ENCODE measurements around the gene ADAMTS17.
A peak's percentile ranks its signal among the peaks of the same experiment; 100 is the strongest.

The ADAMTS17 gene

DNA sequence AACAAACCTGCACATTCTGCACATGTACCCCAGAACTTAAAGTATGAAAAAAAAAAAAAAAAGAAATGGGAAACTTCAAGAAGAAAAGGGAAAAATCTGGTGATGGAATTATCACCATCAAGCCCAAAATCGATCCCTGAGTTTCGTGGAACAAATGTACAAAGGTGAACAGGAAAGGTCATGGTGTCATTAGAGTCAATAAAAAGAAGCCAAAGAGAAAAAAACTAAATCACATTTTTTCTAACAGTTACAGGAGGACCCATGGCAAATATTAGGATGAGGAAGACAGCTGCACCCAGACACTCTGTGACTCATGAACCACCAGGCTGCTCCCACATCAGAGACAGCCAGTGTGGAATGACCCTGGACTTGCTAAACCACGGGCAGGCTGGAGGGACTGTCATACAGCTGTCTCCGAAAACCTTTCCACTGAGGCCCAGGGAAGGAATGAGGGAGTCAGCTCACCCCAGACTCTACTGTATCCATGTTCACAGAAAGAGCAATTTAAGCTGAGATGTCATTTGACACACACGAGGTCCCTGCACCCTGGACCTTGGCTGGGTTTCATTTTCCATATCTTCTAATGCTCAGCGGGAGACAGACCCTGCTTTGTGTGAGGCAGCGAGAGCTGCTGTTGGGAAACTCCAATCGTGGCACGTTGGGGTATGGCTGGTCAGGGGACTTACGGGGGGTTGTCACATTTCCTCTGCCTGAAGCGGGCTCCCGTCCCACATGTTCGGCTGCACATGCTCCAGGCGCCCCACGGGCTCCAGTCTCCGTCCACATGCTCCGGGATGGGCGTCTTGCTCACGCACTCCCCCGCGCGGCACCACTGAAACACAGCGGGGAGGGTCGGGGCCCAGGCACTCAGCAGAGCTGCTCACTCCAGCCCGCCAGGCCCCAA lies 210.2 kb downstream of the ADAMTS17 start:
- Histone ChIP-seq H3K36me3 (ENCODE audit: control insufficient read depth, insufficient read depth, low read length) (no peaks in the 10 kb centered on the region), H3K27ac (no peak overlapping the region), H3K79me2 (no peaks in the 10 kb centered on the region), H3K4me2 (ENCODE audit: low read length) (no peak overlapping the region), H3K4me3 (ENCODE audit: low read depth, low read length) (peak overlapping the region; percentile 25), H3K9ac (no peak overlapping the region), H2AFZ (peak overlapping the region; percentile 33), H3K9me3 (ENCODE audit: control insufficient read depth, low read length) (no peaks in the 10 kb centered on the region), H3K27me3 (ENCODE audit: control insufficient read depth, insufficient read depth, low read length) (no peaks in the 10 kb centered on the region), H3K4me1 (no peaks in the 10 kb centered on the region)
- TF ChIP-seq, protein P1, sequence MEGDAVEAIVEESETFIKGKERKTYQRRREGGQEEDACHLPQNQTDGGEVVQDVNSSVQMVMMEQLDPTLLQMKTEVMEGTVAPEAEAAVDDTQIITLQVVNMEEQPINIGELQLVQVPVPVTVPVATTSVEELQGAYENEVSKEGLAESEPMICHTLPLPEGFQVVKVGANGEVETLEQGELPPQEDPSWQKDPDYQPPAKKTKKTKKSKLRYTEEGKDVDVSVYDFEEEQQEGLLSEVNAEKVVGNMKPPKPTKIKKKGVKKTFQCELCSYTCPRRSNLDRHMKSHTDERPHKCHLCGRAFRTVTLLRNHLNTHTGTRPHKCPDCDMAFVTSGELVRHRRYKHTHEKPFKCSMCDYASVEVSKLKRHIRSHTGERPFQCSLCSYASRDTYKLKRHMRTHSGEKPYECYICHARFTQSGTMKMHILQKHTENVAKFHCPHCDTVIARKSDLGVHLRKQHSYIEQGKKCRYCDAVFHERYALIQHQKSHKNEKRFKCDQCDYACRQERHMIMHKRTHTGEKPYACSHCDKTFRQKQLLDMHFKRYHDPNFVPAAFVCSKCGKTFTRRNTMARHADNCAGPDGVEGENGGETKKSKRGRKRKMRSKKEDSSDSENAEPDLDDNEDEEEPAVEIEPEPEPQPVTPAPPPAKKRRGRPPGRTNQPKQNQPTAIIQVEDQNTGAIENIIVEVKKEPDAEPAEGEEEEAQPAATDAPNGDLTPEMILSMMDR (IDR thresholded peaks at IDR 0.05), result no peak

- no peaks in the 10 kb centered on the region for H3K9me3 ChIP-seq (ENCODE audit: control insufficient read depth, low read length)
- H3K79me2 ChIP-seq, result no peaks in the 10 kb centered on the region
- no peaks in the 10 kb centered on the region for H3K36me3 ChIP-seq (ENCODE audit: control insufficient read depth, insufficient read depth, low read length)
- TF ChIP-seq, protein P1 (IDR thresholded peaks at IDR 0.05), result no peak
- no peaks in the 10 kb centered on the region for H3K27me3 ChIP-seq (ENCODE audit: control insufficient read depth, insufficient read depth, low read length)
- no peak overlapping the region for H3K4me2 ChIP-seq (ENCODE audit: low read length)
- no peak overlapping the region for H3K27ac ChIP-seq
- no peak overlapping the region for H3K4me3 ChIP-seq (ENCODE audit: low read depth, low read length)
- no peaks in the 10 kb centered on the region for H3K4me1 ChIP-seq
- no peak overlapping the region for H2AFZ ChIP-seq
- no peak overlapping the region for H3K9ac ChIP-seq
Observed at GRCh38 chr15:100129677-100130076, 212.1 kb downstream of the ADAMTS17 start.

DNA sequence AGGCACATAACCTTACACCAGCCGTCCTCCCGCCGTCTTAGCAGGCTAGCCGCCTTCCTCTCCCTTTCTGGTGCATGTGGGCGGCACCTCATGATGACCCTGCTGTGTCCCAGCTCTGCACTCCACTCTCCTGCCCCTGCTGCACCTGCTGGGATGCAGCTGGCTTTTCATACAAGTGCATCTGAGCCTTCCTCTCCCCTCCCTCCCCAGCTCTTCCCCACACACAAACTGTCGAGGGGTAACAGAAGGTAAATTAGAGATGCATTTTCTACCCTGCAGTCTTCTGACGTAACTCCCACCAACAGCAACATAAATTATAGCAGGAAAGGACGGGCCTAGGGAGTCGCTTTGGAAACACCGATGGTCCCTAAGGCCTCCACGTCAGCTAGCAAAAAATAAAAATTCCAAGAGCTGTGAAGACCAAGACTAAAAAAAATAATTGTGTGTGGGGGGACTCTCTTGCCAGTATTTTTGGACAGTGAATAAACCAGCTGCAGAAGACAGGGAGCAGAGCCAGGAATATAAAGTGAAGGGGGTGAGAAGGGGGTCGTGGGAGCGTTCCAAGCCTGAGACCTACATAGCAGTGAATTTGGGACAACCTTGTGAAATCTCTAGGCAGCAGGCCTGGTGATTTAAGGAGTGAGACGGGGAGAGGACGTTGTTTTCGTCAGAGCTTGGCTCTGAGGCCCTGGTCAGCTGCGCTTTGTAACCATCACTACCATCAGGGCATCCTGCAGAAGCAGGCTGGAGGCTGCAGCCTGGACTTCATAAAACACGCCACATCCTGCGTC lies 216.2 kb downstream of the ADAMTS17 start:
- Histone ChIP-seq H3K9me3 (ENCODE audit: control insufficient read depth, low read length) (no peaks in the 10 kb centered on the region), H3K4me3 (ENCODE audit: low read depth, low read length) (no peak overlapping the region)

GRCh38 chr15:100124936-100125335 lies 216.8 kb downstream of the ADAMTS17 start:
- no peak overlapping the region for H3K27ac ChIP-seq
- TF ChIP-seq, protein P1 (IDR thresholded peaks at IDR 0.05), result no peak

More for the DNA sequence above, 216.2 kb downstream of the ADAMTS17 start:
- H3K27ac ChIP-seq, result no peak overlapping the region
- TF ChIP-seq, protein P1 (IDR thresholded peaks at IDR 0.05), result no peak
- no peak overlapping the region for H2AFZ ChIP-seq
- no peak overlapping the region for H3K4me2 ChIP-seq (ENCODE audit: low read length)
- H3K79me2 ChIP-seq, result no peaks in the 10 kb centered on the region
- H3K27me3 ChIP-seq (ENCODE audit: control insufficient read depth, insufficient read depth, low read length), result no peaks in the 10 kb centered on the region
- H3K36me3 ChIP-seq (ENCODE audit: control insufficient read depth, insufficient read depth, low read length), result no peaks in the 10 kb centered on the region
- no peak overlapping the region for H3K9ac ChIP-seq
- H3K4me1 ChIP-seq, result no peaks in the 10 kb centered on the region

More at GRCh38 chr15:100124936-100125335, 216.8 kb downstream of the ADAMTS17 start:
- no peak overlapping the region for H3K9ac ChIP-seq
- H2AFZ ChIP-seq, result no peak overlapping the region
- H3K36me3 ChIP-seq (ENCODE audit: control insufficient read depth, insufficient read depth, low read length), result no peaks in the 10 kb centered on the region
- no peaks in the 10 kb centered on the region for H3K9me3 ChIP-seq (ENCODE audit: control insufficient read depth, low read length)
- no peaks in the 10 kb centered on the region for H3K4me1 ChIP-seq
- H3K27me3 ChIP-seq (ENCODE audit: control insufficient read depth, insufficient read depth, low read length), result no peaks in the 10 kb centered on the region
- H3K4me2 ChIP-seq (ENCODE audit: low read length), result no peak overlapping the region
- H3K79me2 ChIP-seq, result no peaks in the 10 kb centered on the region
- H3K4me3 ChIP-seq (ENCODE audit: low read depth, low read length), result no peak overlapping the region
